Activated B cell treated with CpG ODN at 0.5 μM for 24 hours (primary cell): ENCODE data around the gene CETP. TPM values are rescaled to one million over a fixed set of nuclear protein-coding genes. Genes with fewer than 3 reads are reported as not detected.

Experiments
- ATAC-seq: fragments of 200-7000 bp; cut with Tn5 transposase; one replicate; pipeline ENCODE4 v1.10.0; 2021; ENCODE audit warnings: low read depth, mild to moderate bottlenecking, moderate library complexity
- CTCF ChIA-PET: fragments of 350-600 bp; sonication (Branson Sonifier 250); formaldehyde crosslinking; loops from one replicate; lab custom pipeline; 2021; ENCODE audit warnings: antibody characterized with exemption; lab: Charles Lee
- POLR2A ChIA-PET: fragments of 350-600 bp; sonication (Branson Sonifier 250); formaldehyde crosslinking; loops from one replicate; lab custom pipeline; 2021; ENCODE audit warnings: antibody characterized with exemption; lab: Charles Lee
- DNase-seq: peaks from one replicate; pipeline ENCODE4 v3.0.0; 2022
- H3K27ac Mint-ChIP-seq: one replicate; pipeline ENCODE4 v1.8.0; 2020; ENCODE audit warnings: mixed read lengths
- H3K27me3 Mint-ChIP-seq: one replicate; pipeline ENCODE4 v1.8.0; 2021; ENCODE audit warnings: mixed read lengths
- H3K36me3 Mint-ChIP-seq: one replicate; pipeline ENCODE4 v1.8.0; 2021; ENCODE audit warnings: low read depth, mixed read lengths
- H3K4me1 Mint-ChIP-seq: one replicate; pipeline ENCODE4 v1.8.0; 2021; ENCODE audit warnings: mixed read lengths
- H3K4me3 Mint-ChIP-seq: one replicate; pipeline ENCODE4 v1.8.0; 2020; ENCODE audit warnings: mild to moderate bottlenecking, mixed read lengths
- H3K9me3 Mint-ChIP-seq: one replicate; pipeline ENCODE4 v1.8.0; 2020; ENCODE audit warnings: mixed read lengths
- intact Hi-C: fragments of 100-400 bp; cut with micrococcal nuclease; formaldehyde crosslinking; loops from one replicate; pipeline ENCODE4 v1.15.1; 2024
- total RNA-seq: library from RNA; stranded (reverse); gene quantifications from 2 replicates; pipeline ENCODE4 v1.2.3, GENCODE V29; 2022
- TF ChIP-seq, protein P1 (sequence below): fragments of 200-600 bp; IDR thresholded peaks from one replicate; pipeline ENCODE4 v1.8.0; 2022; ENCODE audit warnings: antibody characterized with exemption, mild to moderate bottlenecking

Gene CETP
- total RNA-seq, 1 donor from 2014 or later, result 1.4 TPM

DNA sequence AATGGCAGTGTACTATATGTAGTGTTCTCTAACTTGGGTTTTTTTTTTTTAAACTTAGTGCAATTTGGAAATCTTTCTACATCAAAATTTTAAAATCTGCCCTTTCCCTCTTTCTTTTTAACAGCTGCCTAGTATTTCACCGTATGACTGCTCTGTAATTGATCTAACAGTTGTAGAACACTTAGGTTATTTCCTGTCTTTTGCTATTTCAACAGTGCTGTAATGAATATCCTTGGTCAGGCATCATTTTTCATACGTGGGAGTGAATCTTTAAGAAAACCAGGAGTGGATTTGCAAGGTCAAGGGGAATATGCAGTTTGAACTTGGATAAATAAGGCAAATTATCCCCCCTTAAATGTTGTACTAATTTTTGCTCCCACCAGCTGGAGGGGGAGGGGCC, 31.5 kb downstream of the CETP start:
- CTCF ChIA-PET, result interaction anchor here (1.6 kb wide), 1 partner anchor 21 kb away, joined by 3 read pairs; no protein-coding TSS in a partner anchor
- Mint-ChIP-seq H3K27me3 (no peaks in the 10 kb centered on the region), H3K4me1 (peaks cover 78% of the 10 kb centered on the region), H3K9me3 (no peaks in the 10 kb centered on the region), H3K4me3 (peak overlapping the region; percentile 64), H3K27ac (peak overlapping the region; percentile 73), H3K36me3 (peaks cover 62% of the 10 kb centered on the region)
- DNase-seq (no peak), ATAC-seq (no peak)
- POLR2A ChIA-PET, result interaction anchor here (0.6 to 4.0 kb wide), 6 partner anchors 14 to 47 kb away, joined by 3 to 19 read pairs (median 4); no protein-coding TSS in a partner anchor
- intact Hi-C loops, result loop anchor here (1.0 to 5.0 kb wide), 2 partner anchors 21 to 41 kb away; no protein-coding TSS in a partner anchor
- TF ChIP-seq, protein P1, sequence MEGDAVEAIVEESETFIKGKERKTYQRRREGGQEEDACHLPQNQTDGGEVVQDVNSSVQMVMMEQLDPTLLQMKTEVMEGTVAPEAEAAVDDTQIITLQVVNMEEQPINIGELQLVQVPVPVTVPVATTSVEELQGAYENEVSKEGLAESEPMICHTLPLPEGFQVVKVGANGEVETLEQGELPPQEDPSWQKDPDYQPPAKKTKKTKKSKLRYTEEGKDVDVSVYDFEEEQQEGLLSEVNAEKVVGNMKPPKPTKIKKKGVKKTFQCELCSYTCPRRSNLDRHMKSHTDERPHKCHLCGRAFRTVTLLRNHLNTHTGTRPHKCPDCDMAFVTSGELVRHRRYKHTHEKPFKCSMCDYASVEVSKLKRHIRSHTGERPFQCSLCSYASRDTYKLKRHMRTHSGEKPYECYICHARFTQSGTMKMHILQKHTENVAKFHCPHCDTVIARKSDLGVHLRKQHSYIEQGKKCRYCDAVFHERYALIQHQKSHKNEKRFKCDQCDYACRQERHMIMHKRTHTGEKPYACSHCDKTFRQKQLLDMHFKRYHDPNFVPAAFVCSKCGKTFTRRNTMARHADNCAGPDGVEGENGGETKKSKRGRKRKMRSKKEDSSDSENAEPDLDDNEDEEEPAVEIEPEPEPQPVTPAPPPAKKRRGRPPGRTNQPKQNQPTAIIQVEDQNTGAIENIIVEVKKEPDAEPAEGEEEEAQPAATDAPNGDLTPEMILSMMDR, result no peak

DNA sequence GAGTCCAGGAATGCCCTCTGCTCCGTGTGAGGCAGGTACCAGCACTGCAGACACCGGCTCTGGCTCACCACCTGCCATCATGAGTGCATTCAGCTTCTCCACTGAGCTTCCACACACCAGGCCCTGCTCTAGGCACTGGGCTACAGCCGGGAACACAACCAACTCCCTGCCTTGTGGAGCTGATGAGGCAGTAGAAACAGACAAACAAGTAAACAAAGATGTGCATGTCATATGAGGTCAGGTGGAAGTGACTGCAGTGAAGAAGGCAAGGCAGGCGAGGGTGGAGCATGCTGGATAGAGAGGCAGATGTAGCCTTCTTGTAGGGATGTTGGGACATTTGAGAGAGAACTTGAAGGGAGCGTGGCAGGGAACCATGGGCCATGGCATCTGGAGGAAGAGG, 32.6 kb downstream of the CETP start:
- Mint-ChIP-seq H3K27ac (peak overlapping the region; percentile 30), H3K36me3 (peaks cover 59% of the 10 kb centered on the region), H3K4me3 (peak overlapping the region; percentile 2), H3K27me3 (no peaks in the 10 kb centered on the region), H3K9me3 (no peaks in the 10 kb centered on the region), H3K4me1 (peaks cover 79% of the 10 kb centered on the region)
- TF ChIP-seq, protein P1, result no peak
- DNase-seq, result no peak
- POLR2A ChIA-PET, result interaction anchor here (2.1 to 4.0 kb wide), 5 partner anchors 11 to 52 kb away, joined by 6 to 19 read pairs (median 9); no protein-coding TSS in a partner anchor
- ATAC-seq, result no peak
- CTCF ChIA-PET, result no interaction called here
- intact Hi-C loops, result loop anchor here (5.0 kb wide), 1 partner anchor 42 kb away; no protein-coding TSS in a partner anchor

DNA sequence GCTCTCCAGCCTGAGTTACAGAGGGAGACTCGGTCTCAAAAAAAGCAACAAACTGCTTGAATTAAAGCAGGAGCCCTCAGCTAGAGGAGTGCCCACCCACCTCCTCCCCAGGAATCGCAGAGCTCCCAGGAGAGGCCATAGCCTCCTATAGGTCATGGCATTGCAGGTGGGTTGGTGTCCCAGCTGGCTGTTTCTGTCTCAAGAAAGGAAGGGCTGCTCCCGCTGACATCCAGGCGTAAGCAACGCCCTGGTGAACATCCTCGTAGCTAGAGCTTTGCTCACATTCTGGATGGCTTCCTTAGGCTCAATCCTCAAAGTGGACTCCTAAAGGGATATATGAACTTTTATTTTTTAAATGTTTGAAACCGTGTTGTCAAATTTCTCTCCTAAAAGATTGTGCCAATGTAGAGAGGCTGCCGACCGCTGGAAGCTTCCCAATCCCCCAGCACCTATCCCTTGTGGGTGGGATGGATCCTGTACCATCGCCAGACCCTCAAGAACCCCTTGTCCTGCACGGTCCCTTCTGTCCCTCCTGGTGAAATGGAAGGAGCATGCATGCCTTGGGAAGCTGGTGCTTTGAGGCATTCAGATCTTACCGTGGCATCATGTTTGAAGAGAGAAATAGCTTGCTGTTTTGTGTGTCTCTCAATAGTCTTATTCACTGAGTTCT, 33.5 kb downstream of the CETP start:
- DNase-seq (no peak), ATAC-seq (no peak)
- peak overlapping the region; percentile 19 for H3K4me3 Mint-ChIP-seq
- ChIA-PET CTCF (interaction anchor here (0.8 to 1.2 kb wide), 2 partner anchors 30 to 31 kb away, joined by 4 to 5 read pairs; no protein-coding TSS in a partner anchor), POLR2A (interaction anchor here (0.6 to 4.0 kb wide), 10 partner anchors 9 to 798 kb away, joined by 3 to 19 read pairs (median 4); no protein-coding TSS in a partner anchor)
- no peaks in the 10 kb centered on the region for H3K9me3 Mint-ChIP-seq
- H3K4me1 Mint-ChIP-seq, result peaks cover 85% of the 10 kb centered on the region
- H3K27ac Mint-ChIP-seq, result peak overlapping the region; percentile 71
- TF ChIP-seq, protein P1, result no peak
- no peaks in the 10 kb centered on the region for H3K27me3 Mint-ChIP-seq
- H3K36me3 Mint-ChIP-seq, result peaks cover 49% of the 10 kb centered on the region
- intact Hi-C loops, result no loop called here

DNA sequence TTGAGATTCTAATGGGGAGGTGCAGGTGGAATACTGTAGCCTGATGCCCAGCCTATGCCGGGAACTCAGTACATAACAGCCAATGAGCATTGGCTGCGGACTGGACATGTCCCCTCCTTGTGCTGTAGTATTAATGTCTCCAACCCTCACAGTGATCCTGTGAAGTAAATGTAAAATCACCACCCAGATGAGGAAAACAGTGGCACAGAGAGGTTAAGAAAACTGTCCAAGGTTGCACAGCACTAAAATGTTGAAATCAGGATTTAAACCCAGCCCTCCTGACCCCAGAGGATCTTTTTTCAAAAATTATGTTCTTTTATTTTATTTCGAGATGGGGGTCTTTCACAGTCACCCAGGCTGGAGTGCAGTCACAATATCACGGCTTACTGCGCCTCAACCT, 35.5 kb downstream of the CETP start:
- Mint-ChIP-seq H3K4me1 (peaks cover 85% of the 10 kb centered on the region), H3K4me3 (no peak overlapping the region), H3K36me3 (peaks cover 39% of the 10 kb centered on the region), H3K27me3 (no peaks in the 10 kb centered on the region), H3K9me3 (peaks cover 3% of the 10 kb centered on the region), H3K27ac (peak overlapping the region; percentile 57)
- ATAC-seq (no peak), DNase-seq (no peak)
- ChIA-PET POLR2A (interaction anchor here (0.7 to 9.1 kb wide), 4 partner anchors 8 to 48 kb away, joined by 3 to 93 read pairs (median 30); partner anchors contain the start of gene NLRC5), CTCF (no interaction called here)
- TF ChIP-seq, protein P1, result no peak
- intact Hi-C loops, result no loop called here

DNA sequence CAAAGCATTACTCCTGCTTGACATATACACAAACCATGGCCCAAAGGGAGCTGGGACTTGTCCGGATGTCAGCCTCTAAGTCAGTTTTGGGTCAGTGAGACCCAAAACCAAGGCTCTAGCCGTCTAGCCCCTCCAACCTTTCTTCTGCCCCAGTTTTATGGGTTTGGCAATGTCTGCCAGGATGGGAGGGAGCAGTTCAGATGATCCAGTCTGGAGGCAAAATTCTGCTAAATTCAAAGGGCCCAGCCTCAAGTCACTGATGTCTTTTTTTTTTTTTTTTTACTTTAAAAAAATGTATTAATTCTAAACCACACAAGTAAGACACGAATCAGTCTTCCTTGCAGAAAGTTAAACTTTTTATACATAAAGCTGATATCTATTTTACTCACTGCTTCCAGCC, 36.2 kb downstream of the CETP start:
- intact Hi-C loops, result loop anchor here (2.0 kb wide), 1 partner anchor 13 kb away; no protein-coding TSS in a partner anchor
- ChIA-PET CTCF (no interaction called here), POLR2A (interaction anchor here (0.6 to 9.1 kb wide), 8 partner anchors 9 to 140 kb away, joined by 3 to 93 read pairs (median 3); partner anchors contain the start of gene NLRC5)
- DNase-seq (no peak), ATAC-seq (no peak)
- TF ChIP-seq, protein P1, result no peak
- H3K4me1 Mint-ChIP-seq, result peaks cover 87% of the 10 kb centered on the region
- H3K4me3 Mint-ChIP-seq, result no peak overlapping the region
- H3K27me3 Mint-ChIP-seq, result no peaks in the 10 kb centered on the region
- H3K27ac Mint-ChIP-seq, result peak overlapping the region; percentile 90
- H3K9me3 Mint-ChIP-seq, result peaks cover 3% of the 10 kb centered on the region
- H3K36me3 Mint-ChIP-seq, result peaks cover 40% of the 10 kb centered on the region
